SU-DHL-6 (cell line): ENCODE results near the gene EPYC.

Experiments used
- H2AFZ ChIP-seq: fragments of 200-600 bp; sonication (generic); 2 replicates; pipeline ENCODE4 v1.6.1; 2014; ENCODE audit warnings: low read depth, mild to moderate bottlenecking, moderate library complexity, mixed read lengths, antibody characterized with exemption, low read length; ENCODE audit not compliant: severe bottlenecking
- H3F3A ChIP-seq: fragments of 200-600 bp; shearing (Covaris generic); 2 replicates; pipeline ENCODE4 v1.6.0; 2016; ENCODE audit warnings: antibody characterized with exemption, mild to moderate bottlenecking; ENCODE audit not compliant: insufficient read depth
- H3K27ac ChIP-seq: fragments of 200-600 bp; sonication (generic); 2 replicates; pipeline ENCODE4 v1.5.1; 2016; ENCODE audit warnings: low read depth, mild to moderate bottlenecking, low read length, moderate library complexity, mixed read lengths
- H3K27me3 ChIP-seq: fragments of 200-600 bp; sonication (generic), shearing (Covaris generic); 2 replicates; pipeline ENCODE4 v1.6.0; 2014; ENCODE audit warnings: mild to moderate bottlenecking, low read length
- H3K36me3 ChIP-seq: fragments of 200-600 bp; sonication (generic); 2 replicates; pipeline ENCODE4 v1.6.1; 2014; ENCODE audit warnings: mild to moderate bottlenecking, low read length, mixed read lengths
- H3K4me2 ChIP-seq: fragments of 300-600, 200-600 bp; shearing (Covaris generic), sonication (generic); 2 replicates; pipeline ENCODE4 v1.6.0; 2014; ENCODE audit warnings: low read length, low read depth, mild to moderate bottlenecking; ENCODE audit not compliant: poor library complexity, severe bottlenecking
- H3K4me3 ChIP-seq: fragments of 200-600 bp; sonication (generic); 2 replicates; pipeline ENCODE4 v1.5.1; 2014; ENCODE audit warnings: antibody characterized with exemption, low read length, mild to moderate bottlenecking, mixed read lengths; ENCODE audit not compliant: insufficient read depth, poor library complexity, severe bottlenecking
- H3K79me2 ChIP-seq: fragments of 200-600 bp; sonication (generic); 2 replicates; pipeline ENCODE4 v1.6.1; 2014; ENCODE audit warnings: mild to moderate bottlenecking, low read length, moderate library complexity; ENCODE audit not compliant: insufficient read depth
- H3K9ac ChIP-seq: fragments of 200-600 bp; sonication (generic); 2 replicates; pipeline ENCODE4 v1.7.0; 2014; ENCODE audit warnings: mild to moderate bottlenecking, low read length
- H3K9me2 ChIP-seq: fragments of 200-600 bp; sonication (generic); replicated peaks from 2 replicates; pipeline ENCODE4 v1.6.1; 2014; ENCODE audit warnings: low read length; ENCODE audit not compliant: insufficient read depth
- H3K9me3 ChIP-seq: fragments of 200-600 bp; sonication (generic); 2 replicates; pipeline ENCODE4 v1.6.1; 2014; ENCODE audit warnings: low read length, mixed read lengths; ENCODE audit not compliant: insufficient read depth
- H4K20me1 ChIP-seq: fragments of 200-600 bp; sonication (generic); 2 replicates; pipeline ENCODE4 v1.6.1; 2014; ENCODE audit warnings: low read depth, mild to moderate bottlenecking, antibody characterized with exemption, low read length, moderate library complexity, mixed read lengths
- CTCF ChIP-seq: fragments of 200-600 bp; sonication (generic); IDR thresholded peaks from one replicate; pipeline ENCODE4 v1.5.1; 2017; ENCODE audit warnings: antibody characterized with exemption, mild to moderate bottlenecking, low read length, moderate library complexity; ENCODE audit not compliant: insufficient read depth, poor library complexity, severe bottlenecking
- EZH2phosphoT487 ChIP-seq: fragments of 200-600 bp; sonication (generic), shearing (Covaris generic); conservative IDR thresholded peaks from 2 replicates; pipeline ENCODE4 v1.6.1; 2018; ENCODE audit warnings: mild to moderate bottlenecking, antibody characterized with exemption, low read length, moderate library complexity, mixed read lengths

The EPYC gene

DNA sequence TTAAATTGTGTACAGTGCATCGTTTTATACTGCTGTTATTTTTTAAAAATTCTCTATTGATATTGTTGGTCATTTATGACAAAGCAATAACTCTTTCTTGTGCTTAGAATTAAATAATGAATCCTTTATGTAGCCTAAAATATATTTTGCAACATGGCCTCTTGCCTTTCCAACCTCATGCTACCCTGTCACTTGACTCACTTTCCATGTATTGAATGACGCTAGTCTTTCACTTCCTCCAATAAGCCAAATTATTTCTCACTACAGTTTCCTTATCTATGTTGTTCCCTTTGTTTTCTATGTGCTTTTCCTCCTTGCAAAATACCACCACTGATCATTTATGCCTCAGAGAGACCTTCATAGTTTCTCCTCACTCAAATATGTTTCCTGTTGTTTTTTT, 16.3 kb upstream of the EPYC start:
- H3K27me3 ChIP-seq, result no peaks in the 10 kb centered on the region
- no peaks in the 10 kb centered on the region for H4K20me1 ChIP-seq
- H3K9me2 ChIP-seq, result no peaks in the 10 kb centered on the region
- H3K36me3 ChIP-seq, result no peaks in the 10 kb centered on the region
- H3K9ac ChIP-seq, result no peak overlapping the region
- H3K79me2 ChIP-seq, result no peaks in the 10 kb centered on the region
- H3K9me3 ChIP-seq, result no peaks in the 10 kb centered on the region
- no peak overlapping the region for H2AFZ ChIP-seq
- no peaks in the 10 kb centered on the region for H3F3A ChIP-seq
- H3K27ac ChIP-seq, result no peak overlapping the region
- H3K4me3 ChIP-seq, result no peak overlapping the region
- TF ChIP-seq EZH2phosphoT487 (no peak), CTCF (no peak)
- no peak overlapping the region for H3K4me2 ChIP-seq

GRCh38 chr12:91019455-91019854, 14.7 kb upstream of the EPYC start:
- TF ChIP-seq CTCF, result no peak
- no peak for TF ChIP-seq EZH2phosphoT487

GRCh38 chr12:91017511-91018263, 12.9 kb upstream of the EPYC start:
- Histone ChIP-seq H3K9ac (no peak overlapping the region), H3K9me3 (no peaks in the 10 kb centered on the region), H3K27me3 (no peaks in the 10 kb centered on the region), H3K36me3 (no peaks in the 10 kb centered on the region), H4K20me1 (no peaks in the 10 kb centered on the region), H3F3A (no peaks in the 10 kb centered on the region), H3K9me2 (no peaks in the 10 kb centered on the region), H2AFZ (no peak overlapping the region), H3K27ac (no peak overlapping the region), H3K79me2 (no peaks in the 10 kb centered on the region), H3K4me2 (no peak overlapping the region), H3K4me3 (no peak overlapping the region)
- TF ChIP-seq EZH2phosphoT487 (no peak), CTCF (no peak)

More at GRCh38 chr12:91019455-91019854, 14.7 kb upstream of the EPYC start:
- H3K9me3 ChIP-seq, result no peaks in the 10 kb centered on the region
- no peak overlapping the region for H2AFZ ChIP-seq
- H3K4me3 ChIP-seq, result no peak overlapping the region
- no peaks in the 10 kb centered on the region for H3F3A ChIP-seq
- H3K27me3 ChIP-seq, result no peaks in the 10 kb centered on the region
- no peak overlapping the region for H3K27ac ChIP-seq
- H3K79me2 ChIP-seq, result no peaks in the 10 kb centered on the region
- no peaks in the 10 kb centered on the region for H3K9me2 ChIP-seq
- no peak overlapping the region for H3K4me2 ChIP-seq
- H3K9ac ChIP-seq, result no peak overlapping the region
- no peaks in the 10 kb centered on the region for H3K36me3 ChIP-seq
- H4K20me1 ChIP-seq, result no peaks in the 10 kb centered on the region
